Panc1 (cell line): Measurements from ENCODE around the gene MAST1. TPM values are rescaled to one million over a fixed set of nuclear protein-coding genes. Genes with fewer than 3 reads are reported as not detected.

Source experiments
- ATAC-seq: fragments of 200-7000 bp; cut with Tn5 transposase; 2 replicates; pipeline ENCODE4 v1.9.1; 2020; ENCODE audit warnings: mild to moderate bottlenecking, moderate library complexity
- BruUV-seq: library from RNA; stranded (reverse); fragments of 400-500 nt; replicated peaks from 2 replicates; lab custom pipeline; 2021; lab: Mats Ljungman, UMichigan
- CTCF ChIA-PET: fragments of 300-600 bp; sonication (Branson Sonifier 250); formaldehyde crosslinking; loops from one replicate; lab custom pipeline; 2022; ENCODE audit warnings: antibody characterized with exemption; lab: Charles Lee
- POLR2A ChIA-PET: fragments of 300-600 bp; sonication (Branson Sonifier 250); formaldehyde crosslinking; loops from one replicate; lab custom pipeline; 2022; ENCODE audit warnings: antibody characterized with exemption; lab: Charles Lee
- DNase-seq: peaks from one replicate; pipeline ENCODE4 v3.0.0-alpha.2; 2010; ENCODE audit warnings: low read depth, low spot score
- H3K27ac ChIP-seq: 2 replicates; pipeline ENCODE4 v1.5.1; 2011; ENCODE audit warnings: mild to moderate bottlenecking, low read length, inconsistent platforms
- H3K27me3 ChIP-seq: fragments of 200-500 bp; sonication (Bioruptor generic); 2 replicates; pipeline ENCODE4 v1.6.0; 2014; ENCODE audit warnings: low read length, inconsistent platforms; ENCODE audit not compliant: control insufficient read depth, insufficient read depth
- H3K36me3 ChIP-seq: fragments of 200-500 bp; sonication (Bioruptor generic); 2 replicates; pipeline ENCODE4 v1.5.1; 2014; ENCODE audit warnings: inconsistent platforms, mild to moderate bottlenecking, low read length, moderate library complexity; ENCODE audit not compliant: control insufficient read depth, insufficient read depth
- H3K4me1 ChIP-seq: 2 replicates; pipeline ENCODE4 v1.5.1; 2011; ENCODE audit warnings: inconsistent platforms, mild to moderate bottlenecking, low read length, moderate library complexity; ENCODE audit not compliant: control insufficient read depth, insufficient read depth
- H3K4me3 ChIP-seq, 2 experiments: 2 replicates each; pipeline ENCODE4 v1.5.1; 2011 to 2012; ENCODE audit warnings: low read depth in 2 of 2, low read length in 2 of 2, mild to moderate bottlenecking in 2 of 2, inconsistent platforms in 1 of 2, moderate library complexity in 1 of 2
- H3K9me3 ChIP-seq: fragments of 200-500 bp; sonication (Bioruptor generic); 2 replicates; pipeline ENCODE4 v1.5.1; 2014; ENCODE audit warnings: low read depth, mild to moderate bottlenecking, inconsistent platforms, low read length, moderate library complexity; ENCODE audit not compliant: control insufficient read depth, insufficient read depth
- POLR2AphosphoS5 ChIP-seq: IDR thresholded peaks from 2 replicates; pipeline ENCODE4 v1.6.1; 2012; ENCODE audit warnings: mild to moderate bottlenecking, low read depth, low read length, moderate library complexity
- SIN3A ChIP-seq: IDR thresholded peaks from 2 replicates; pipeline ENCODE4 v1.6.1; 2012; ENCODE audit warnings: low read depth, mild to moderate bottlenecking, low read length, moderate library complexity, borderline replicate concordance; ENCODE audit not compliant: insufficient read depth
- TCF7L2 ChIP-seq: IDR thresholded peaks from 2 replicates; pipeline ENCODE4 v1.6.1; 2011; ENCODE audit warnings: mild to moderate bottlenecking, low read depth, low read length, inconsistent platforms
- in situ Hi-C: cut with HindIII; loops from 2 replicates; pipeline ENCODE4 v1.10.0; 2016; ENCODE audit warnings: low sequenced_read_pairs, low pct_unique_long_range_greater_than_20kb
- intact Hi-C: fragments of 100-400 bp; cut with micrococcal nuclease; formaldehyde crosslinking; loops from one replicate; pipeline ENCODE4 v1.10.0; 2022; ENCODE audit not compliant: unreplicated experiment
- total RNA-seq: library from RNA; stranded (reverse); gene quantifications from one replicate; pipeline ENCODE4 v1.2.1, GENCODE V29; 2021; ENCODE audit not compliant: unreplicated experiment
- TF ChIP-seq, protein P1 (sequence below), 2 experiments: IDR thresholded peaks; 2 replicates each; pipeline ENCODE4 v1.6.1; 2011 to 2012; ENCODE audit warnings: low read depth in 2 of 2, control low read depth in 1 of 2, low read length in 1 of 2, mild to moderate bottlenecking in 1 of 2, moderate library complexity in 1 of 2; ENCODE audit not compliant: insufficient read depth in 1 of 2
- TF ChIP-seq, protein P2 (sequence below): fragments of 450-650 bp; IDR thresholded peaks from 2 replicates; pipeline ENCODE4 v1.5.1; 2017; ENCODE audit warnings: mild to moderate bottlenecking

Gene MAST1
- total RNA-seq, 1 experiment from 2014 or later = 3.1 TPM

DNA sequence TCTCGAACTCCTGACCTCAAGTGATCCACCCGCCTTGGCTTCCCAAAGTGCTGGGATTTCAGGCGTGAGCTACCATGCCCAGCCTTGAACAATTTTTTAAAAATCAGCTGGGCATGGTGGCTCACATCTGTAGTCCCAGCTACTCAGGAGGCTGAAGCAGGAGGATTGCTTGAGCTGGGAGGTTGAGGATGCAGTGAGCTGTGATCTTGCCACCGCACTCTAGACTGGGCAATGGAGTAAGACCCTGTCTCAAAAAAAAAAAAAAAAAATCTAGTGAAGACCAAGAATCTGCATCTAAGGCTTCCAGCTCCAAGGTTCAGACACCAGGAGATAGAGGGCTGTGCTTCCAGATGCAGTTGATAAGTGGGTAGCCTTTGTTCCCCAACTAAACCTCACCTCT is 25.8 kb downstream of the MAST1 start:
- intact Hi-C loops = no loop called here
- CTCF ChIA-PET = interaction anchor here (1.2 kb wide), 1 partner anchor 16 kb away, joined by 3 read pairs; no protein-coding TSS in a partner anchor
- in situ Hi-C loops = no loop called here
- TF ChIP-seq POLR2AphosphoS5 (no peak), TCF7L2 (no peak), SIN3A (no peak)
- TF ChIP-seq, protein P1, sequence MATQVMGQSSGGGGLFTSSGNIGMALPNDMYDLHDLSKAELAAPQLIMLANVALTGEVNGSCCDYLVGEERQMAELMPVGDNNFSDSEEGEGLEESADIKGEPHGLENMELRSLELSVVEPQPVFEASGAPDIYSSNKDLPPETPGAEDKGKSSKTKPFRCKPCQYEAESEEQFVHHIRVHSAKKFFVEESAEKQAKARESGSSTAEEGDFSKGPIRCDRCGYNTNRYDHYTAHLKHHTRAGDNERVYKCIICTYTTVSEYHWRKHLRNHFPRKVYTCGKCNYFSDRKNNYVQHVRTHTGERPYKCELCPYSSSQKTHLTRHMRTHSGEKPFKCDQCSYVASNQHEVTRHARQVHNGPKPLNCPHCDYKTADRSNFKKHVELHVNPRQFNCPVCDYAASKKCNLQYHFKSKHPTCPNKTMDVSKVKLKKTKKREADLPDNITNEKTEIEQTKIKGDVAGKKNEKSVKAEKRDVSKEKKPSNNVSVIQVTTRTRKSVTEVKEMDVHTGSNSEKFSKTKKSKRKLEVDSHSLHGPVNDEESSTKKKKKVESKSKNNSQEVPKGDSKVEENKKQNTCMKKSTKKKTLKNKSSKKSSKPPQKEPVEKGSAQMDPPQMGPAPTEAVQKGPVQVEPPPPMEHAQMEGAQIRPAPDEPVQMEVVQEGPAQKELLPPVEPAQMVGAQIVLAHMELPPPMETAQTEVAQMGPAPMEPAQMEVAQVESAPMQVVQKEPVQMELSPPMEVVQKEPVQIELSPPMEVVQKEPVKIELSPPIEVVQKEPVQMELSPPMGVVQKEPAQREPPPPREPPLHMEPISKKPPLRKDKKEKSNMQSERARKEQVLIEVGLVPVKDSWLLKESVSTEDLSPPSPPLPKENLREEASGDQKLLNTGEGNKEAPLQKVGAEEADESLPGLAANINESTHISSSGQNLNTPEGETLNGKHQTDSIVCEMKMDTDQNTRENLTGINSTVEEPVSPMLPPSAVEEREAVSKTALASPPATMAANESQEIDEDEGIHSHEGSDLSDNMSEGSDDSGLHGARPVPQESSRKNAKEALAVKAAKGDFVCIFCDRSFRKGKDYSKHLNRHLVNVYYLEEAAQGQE (IDR thresholded peaks at IDR 0.05; ENCODE audit: insufficient read depth in 1 of 2, low read depth in 2 of 2, low read length in 1 of 2) = no peak
- TF ChIP-seq, protein P2, sequence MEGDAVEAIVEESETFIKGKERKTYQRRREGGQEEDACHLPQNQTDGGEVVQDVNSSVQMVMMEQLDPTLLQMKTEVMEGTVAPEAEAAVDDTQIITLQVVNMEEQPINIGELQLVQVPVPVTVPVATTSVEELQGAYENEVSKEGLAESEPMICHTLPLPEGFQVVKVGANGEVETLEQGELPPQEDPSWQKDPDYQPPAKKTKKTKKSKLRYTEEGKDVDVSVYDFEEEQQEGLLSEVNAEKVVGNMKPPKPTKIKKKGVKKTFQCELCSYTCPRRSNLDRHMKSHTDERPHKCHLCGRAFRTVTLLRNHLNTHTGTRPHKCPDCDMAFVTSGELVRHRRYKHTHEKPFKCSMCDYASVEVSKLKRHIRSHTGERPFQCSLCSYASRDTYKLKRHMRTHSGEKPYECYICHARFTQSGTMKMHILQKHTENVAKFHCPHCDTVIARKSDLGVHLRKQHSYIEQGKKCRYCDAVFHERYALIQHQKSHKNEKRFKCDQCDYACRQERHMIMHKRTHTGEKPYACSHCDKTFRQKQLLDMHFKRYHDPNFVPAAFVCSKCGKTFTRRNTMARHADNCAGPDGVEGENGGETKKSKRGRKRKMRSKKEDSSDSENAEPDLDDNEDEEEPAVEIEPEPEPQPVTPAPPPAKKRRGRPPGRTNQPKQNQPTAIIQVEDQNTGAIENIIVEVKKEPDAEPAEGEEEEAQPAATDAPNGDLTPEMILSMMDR = no peak
- ATAC-seq = no peak
- H3K36me3 ChIP-seq = no peaks in the 10 kb centered on the region
- H3K4me1 ChIP-seq = no peaks in the 10 kb centered on the region
- H3K27ac ChIP-seq = no peak overlapping the region
- POLR2A ChIA-PET = no interaction called here
- no TSS peak for BruUV-seq
- no peaks in the 10 kb centered on the region for H3K9me3 ChIP-seq
- no peaks in the 10 kb centered on the region for H3K27me3 ChIP-seq
- H3K4me3 ChIP-seq = no peak overlapping the region
- no peak for DNase-seq

DNA sequence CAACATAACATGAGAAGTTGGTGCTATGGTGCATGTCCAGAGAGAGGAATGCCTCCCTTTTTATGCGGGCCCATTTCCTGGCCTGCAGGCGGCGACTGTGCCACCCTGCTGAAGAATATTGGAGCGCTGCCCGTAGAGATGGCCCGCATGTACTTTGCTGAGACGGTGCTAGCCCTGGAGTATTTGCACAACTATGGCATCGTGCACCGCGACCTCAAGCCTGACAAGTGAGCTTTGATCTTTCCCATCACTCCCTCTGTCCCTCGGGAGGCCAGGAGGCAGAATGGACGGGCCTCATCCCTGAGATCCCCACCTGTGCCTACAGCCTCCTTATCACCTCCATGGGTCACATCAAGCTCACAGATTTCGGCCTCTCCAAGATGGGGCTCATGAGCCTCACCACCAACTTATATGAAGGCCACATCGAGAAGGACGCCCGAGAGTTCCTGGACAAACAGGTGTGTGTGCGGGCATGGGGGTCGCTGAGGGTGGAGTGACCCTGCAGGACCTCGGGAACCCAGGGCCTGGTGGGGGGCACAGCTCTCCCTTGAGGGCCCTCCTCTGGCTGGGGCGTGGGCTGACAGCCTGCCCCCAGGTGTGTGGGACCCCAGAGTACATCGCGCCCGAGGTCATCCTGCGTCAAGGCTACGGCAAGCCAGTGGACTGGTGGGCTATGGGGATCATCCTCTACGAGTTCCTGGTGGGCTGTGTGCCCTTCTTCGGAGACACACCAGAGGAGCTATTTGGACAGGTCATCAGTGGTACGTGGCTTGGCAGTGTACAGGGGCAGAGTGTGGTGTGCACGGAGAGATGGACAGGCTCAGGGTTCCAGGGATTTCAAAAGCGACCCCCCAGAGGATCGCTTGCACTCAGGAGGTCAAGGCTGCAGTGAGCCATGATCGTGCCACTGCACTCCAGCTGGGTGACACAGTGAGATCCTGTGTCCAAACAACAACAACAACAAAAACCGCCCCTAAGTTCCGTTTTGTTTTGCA is 26.7 kb downstream of the MAST1 start:
- Histone ChIP-seq H3K27ac (no peak overlapping the region), H3K4me3 (no peak overlapping the region), H3K4me1 (no peaks in the 10 kb centered on the region), H3K27me3 (no peaks in the 10 kb centered on the region), H3K36me3 (no peaks in the 10 kb centered on the region), H3K9me3 (no peaks in the 10 kb centered on the region)
- CTCF ChIA-PET = interaction anchor here (0.5 to 1.2 kb wide), 4 partner anchors 8 to 47 kb away, joined by 3 to 6 read pairs (median 3); no protein-coding TSS in a partner anchor
- POLR2A ChIA-PET = no interaction called here
- DNase-seq = no peak
- in situ Hi-C loops (no loop called here), intact Hi-C loops (no loop called here)
- BruUV-seq = no TSS peak
- TF ChIP-seq POLR2AphosphoS5 (no peak), TCF7L2 (no peak), SIN3A (no peak)
- TF ChIP-seq, protein P1 (IDR thresholded peaks at IDR 0.05; ENCODE audit: insufficient read depth in 1 of 2, low read depth in 2 of 2, low read length in 1 of 2) = no peak
- TF ChIP-seq, protein P2 = no peak
- no peak for ATAC-seq
